GM12878 (cell line): ENCODE data around the gene SGCD. TPM values are rescaled to one million over a fixed set of nuclear protein-coding genes. Genes with fewer than 3 reads are reported as not detected.
A peak's percentile ranks its signal among the peaks of the same experiment; 100 is the strongest.

Experiments
- ATAC-seq: fragments of 200-7000 bp; cut with Tn5 transposase; 3 replicates; pipeline ENCODE4 v1.9.1; 2020; ENCODE audit warnings: mild to moderate bottlenecking, moderate library complexity
- BruUV-seq: library from RNA; stranded (reverse); fragments of 400-500 nt; replicated peaks from 2 replicates; lab custom pipeline; 2021; lab: Mats Ljungman, UMichigan
- CTCF ChIA-PET: fragments of 300-600 bp; sonication (Branson Sonifier 250); formaldehyde crosslinking; extraction: SDS; loops from one replicate; lab custom pipeline; 2021; ENCODE audit warnings: inconsistent platforms; lab: Yijun Ruan, JAX
- POLR2A ChIA-PET: fragments of 350-600 bp; formaldehyde crosslinking; extraction: SDS; loops from one replicate; lab custom pipeline; 2021; ENCODE audit warnings: inconsistent platforms; lab: Charles Lee
- RAD21 ChIA-PET: fragments of 300-600 bp; sonication (Branson Sonifier 250); formaldehyde crosslinking; loops from one replicate; lab custom pipeline; 2023; ENCODE audit warnings: antibody characterized with exemption; ENCODE audit not compliant: unreplicated experiment; lab: Charles Lee
- SMC1A ChIA-PET: fragments of 300-600 bp; sonication (Branson Sonifier 250); formaldehyde crosslinking; loops from one replicate; lab custom pipeline; 2023; ENCODE audit not compliant: unreplicated experiment, uncharacterized antibody; lab: Charles Lee
- DNase-seq: peaks from one replicate; pipeline ENCODE4 v3.0.0-alpha.2; 2011; ENCODE audit warnings: low read depth, low spot score
- FAIRE-seq: peaks from 3 replicates; lab custom pipeline; 2011; peaks lifted over from hg19 to GRCh38; lab: Jason Lieb, UNC
- H2AFZ ChIP-seq: 2 replicates; pipeline ENCODE4 v1.6.0; 2011; ENCODE audit warnings: low read depth, low read length, control low read depth; ENCODE audit not compliant: control insufficient read depth
- H3K27ac ChIP-seq: 2 replicates; pipeline ENCODE4 v1.5.1; 2011; ENCODE audit warnings: control low read depth; ENCODE audit not compliant: control insufficient read depth, insufficient read depth
- H3K27me3 ChIP-seq, 2 experiments: replicated peaks in 1 of 2; 2 replicates each; pipeline versions ENCODE4 v1.6.0 to v1.6.1; 2011; ENCODE audit warnings: low read length in 1 of 2; ENCODE audit not compliant: control insufficient read depth in 2 of 2, insufficient read depth in 2 of 2
- H3K36me3 ChIP-seq, 2 experiments: 2 replicates each; pipeline ENCODE4 v1.5.1; 2011; ENCODE audit warnings: low read length in 1 of 2; ENCODE audit not compliant: control insufficient read depth in 2 of 2, insufficient read depth in 2 of 2
- H3K4me1 ChIP-seq: 2 replicates; pipeline ENCODE4 v1.6.1; 2011; ENCODE audit warnings: mild to moderate bottlenecking, low read length, moderate library complexity, mixed read lengths; ENCODE audit not compliant: control insufficient read depth, insufficient read depth
- H3K4me2 ChIP-seq: 2 replicates; pipeline ENCODE4 v1.6.0; 2011; ENCODE audit warnings: control low read depth; ENCODE audit not compliant: control insufficient read depth, insufficient read depth
- H3K4me3 ChIP-seq: fragments of 200-600 bp; sonication (generic); 2 replicates; pipeline ENCODE4 v1.5.1; 2016
- H3K79me2 ChIP-seq: 2 replicates; pipeline ENCODE4 v1.6.0; 2011; ENCODE audit warnings: low read length; ENCODE audit not compliant: control insufficient read depth, insufficient read depth
- H3K9ac ChIP-seq: 2 replicates; pipeline ENCODE4 v1.8.0; 2011; ENCODE audit warnings: low read length, control low read depth, mixed read lengths; ENCODE audit not compliant: control insufficient read depth, insufficient read depth
- H3K9me3 ChIP-seq: replicated peaks from 3 replicates; pipeline ENCODE4 v1.5.1; 2011; ENCODE audit warnings: mild to moderate bottlenecking, low read length; ENCODE audit not compliant: control insufficient read depth, insufficient read depth
- H4K20me1 ChIP-seq: 2 replicates; pipeline ENCODE4 v1.6.0; 2011; ENCODE audit not compliant: control insufficient read depth, insufficient read depth
- BRCA1 ChIP-seq: IDR thresholded peaks from 2 replicates; pipeline ENCODE4 v1.6.1; 2011; ENCODE audit warnings: low read depth, low read length, improper control_type of control experiment
- E2F4 ChIP-seq: IDR thresholded peaks from 2 replicates; pipeline ENCODE4 v1.6.1; 2012; ENCODE audit warnings: low read depth, low read length, improper control_type of control experiment
- EED ChIP-seq: sonication (generic); IDR thresholded peaks from 2 replicates; pipeline ENCODE4 v1.6.1; 2016; ENCODE audit warnings: antibody characterized with exemption, low read depth
- ETV6 ChIP-seq, 2 experiments: fragments of 450-650 bp in 1 of 2; IDR thresholded peaks in 1 of 2; conservative IDR thresholded peaks in 1 of 2; 2 replicates each; pipeline ENCODE4 v1.6.1; 2014; ENCODE audit warnings: antibody characterized with exemption in 1 of 2, borderline replicate concordance in 1 of 2, low read depth in 1 of 2, mild to moderate bottlenecking in 1 of 2, moderate library complexity in 1 of 2
- FOXK2 ChIP-seq: fragments of 450-650 bp; IDR thresholded peaks from 2 replicates; pipeline ENCODE4 v1.6.1; 2017; ENCODE audit warnings: mild to moderate bottlenecking, moderate library complexity
- GATAD2B ChIP-seq: fragments of 450-650 bp; conservative IDR thresholded peaks from 2 replicates; pipeline ENCODE4 v1.6.1; 2017; ENCODE audit warnings: low read depth, mild to moderate bottlenecking, moderate library complexity
- MAX ChIP-seq: IDR thresholded peaks from 2 replicates; pipeline ENCODE4 v1.6.1; 2012; ENCODE audit warnings: low read depth, low read length, improper control_type of control experiment
- NFXL1 ChIP-seq: fragments of 450-650 bp; IDR thresholded peaks from 2 replicates; pipeline ENCODE4 v1.6.1; 2017; ENCODE audit warnings: antibody characterized with exemption, mild to moderate bottlenecking, borderline replicate concordance
- POLR2A ChIP-seq: IDR thresholded peaks from 2 replicates; pipeline ENCODE4 v1.6.1; 2011; ENCODE audit warnings: low read depth, mild to moderate bottlenecking, low read length
- RUNX3 ChIP-seq: IDR thresholded peaks from 2 replicates; pipeline ENCODE4 v1.6.1; 2012; ENCODE audit warnings: low read length, inconsistent platforms
- STAT1 ChIP-seq: fragments of 450-650 bp; conservative IDR thresholded peaks from 2 replicates; pipeline ENCODE4 v1.6.1; 2014; ENCODE audit warnings: antibody characterized with exemption, mild to moderate bottlenecking
- TCF7 ChIP-seq: IDR thresholded peaks from 2 replicates; pipeline ENCODE4 v1.6.1; 2014; ENCODE audit warnings: antibody characterized with exemption, borderline replicate concordance
- YY1 ChIP-seq: IDR thresholded peaks from 2 replicates; pipeline ENCODE4 v1.6.1; 2011; ENCODE audit warnings: low read depth, mild to moderate bottlenecking, low read length
- ZBTB4 ChIP-seq: fragments of 450-650 bp; formaldehyde crosslinking; IDR thresholded peaks from 2 replicates; pipeline ENCODE4 v1.4.0; 2022; ENCODE audit warnings: mild to moderate bottlenecking, moderate library complexity
- WGBS: methylation state at CpG from one replicate; pipeline ENCODE4 v1.1.6; 2016; ENCODE audit warnings: low lambda C conversion rate; ENCODE audit not compliant: insufficient replicate concordance, insufficient coverage; ENCODE audit errors: missing lambda C conversion rate; 5-methylcytosine and 5-hydroxymethylcytosine counted together
- in situ Hi-C: fragments of 300-500 bp; cut with MboI; formaldehyde crosslinking; loops from 9 replicates; pipeline ENCODE4 v1.14.3; 2018; ENCODE audit warnings: mixed read lengths
- intact Hi-C: fragments of 100-400 bp; cut with micrococcal nuclease; formaldehyde crosslinking; loops from one replicate; pipeline ENCODE4 v1.14.2; 2022; ENCODE audit not compliant: unreplicated experiment
- polyA plus RNA-seq, 11 experiments: library from polyadenylated mRNA; depleted of rRNA in 4 of 11; unstranded in 6 of 11; stranded (reverse) in 5 of 11; fragments of >200 nt; fragmentation: Nextera tagmentation in 4 of 11; fragmentation: Illumina TruSeq in 1 of 11; extraction: Ambion mirVana in 4 of 11; extraction: Trizol in 1 of 11; gene quantifications; 1 replicate in 1 of 11; 2 replicates in 10 of 11; pipeline versions ENCODE4 v1.2.1 to v1.2.3, GENCODE V29; 2011 to 2016; ENCODE audit warnings: inconsistent platforms in 2 of 11, missing spikeins in 2 of 11, low read depth in 1 of 11
- total RNA-seq, 4 experiments: library from RNA; depleted of rRNA in 3 of 4; stranded (reverse); fragments of >200 nt in 3 of 4; fragmentation: Illumina TruSeq in 1 of 4; extraction: Trizol in 1 of 4; gene quantifications; 2 replicates each; pipeline versions ENCODE4 v1.2.1 to v1.2.3, GENCODE V29; 2013 to 2021
- TF ChIP-seq, protein P1 (sequence below): fragments of 450-650 bp; IDR thresholded peaks from 2 replicates; pipeline ENCODE4 v1.6.1; 2014; ENCODE audit warnings: mild to moderate bottlenecking
- TF ChIP-seq, protein P2 (sequence below): fragments of 450-650 bp; IDR thresholded peaks from 2 replicates; pipeline ENCODE4 v1.6.1; 2017; ENCODE audit warnings: low read depth, mild to moderate bottlenecking, moderate library complexity
- TF ChIP-seq, protein P3 (sequence below): IDR thresholded peaks from 2 replicates; pipeline ENCODE4 v1.6.1; 2011; ENCODE audit warnings: mild to moderate bottlenecking, low read depth, low read length, moderate library complexity; ENCODE audit not compliant: insufficient replicate concordance

The SGCD gene
- total and polyA plus RNA-seq, 10 of the 15 experiments (the other 5 are each of a cell fraction or from before 2014, with no cell fraction given) = 0.06 TPM; not detected in 9

- RAD21 ChIA-PET = interaction anchor here (0.7 kb wide), 1 partner anchor 200 kb away, joined by 3 read pairs; no protein-coding TSS in a partner anchor
- Histone ChIP-seq H3K27ac (no peak overlapping the region), H3K27me3 (no peaks in the 10 kb centered on the region; a peak in 1 of 4 replicates), H3K4me3 (no peak overlapping the region), H2AFZ (no peak overlapping the region), H3K36me3 (no peaks in the 10 kb centered on the region), H3K4me2 (no peak overlapping the region), H3K79me2 (no peaks in the 10 kb centered on the region), H3K4me1 (no peaks in the 10 kb centered on the region), H3K9ac (no peak overlapping the region), H3K9me3 (no peaks in the 10 kb centered on the region), H4K20me1 (no peaks in the 10 kb centered on the region)
- SMC1A ChIA-PET = interaction anchor here (0.6 kb wide), 1 partner anchor 1466 kb away, joined by 5 read pairs; no protein-coding TSS in a partner anchor
- DNase-seq (no peak), FAIRE-seq (no peak), ATAC-seq (peak; percentile 21; the same call in 1 of the 3 replicates)
- POLR2A ChIA-PET = interaction anchor here (0.6 kb wide), 1 partner anchor 8 kb away, joined by 3 read pairs; no protein-coding TSS in a partner anchor
- WGBS = 0% methylated on average over 1 of the region's 1 CpG
- no TSS peak for BruUV-seq
- in situ Hi-C loops (no loop called here), intact Hi-C loops (no loop called here)
- CTCF ChIA-PET = no interaction called here
- TF ChIP-seq YY1 = no peak
- no peak for TF ChIP-seq EED
- TF ChIP-seq MAX = no peak
- no peak for TF ChIP-seq STAT1
- TF ChIP-seq, protein P1, sequence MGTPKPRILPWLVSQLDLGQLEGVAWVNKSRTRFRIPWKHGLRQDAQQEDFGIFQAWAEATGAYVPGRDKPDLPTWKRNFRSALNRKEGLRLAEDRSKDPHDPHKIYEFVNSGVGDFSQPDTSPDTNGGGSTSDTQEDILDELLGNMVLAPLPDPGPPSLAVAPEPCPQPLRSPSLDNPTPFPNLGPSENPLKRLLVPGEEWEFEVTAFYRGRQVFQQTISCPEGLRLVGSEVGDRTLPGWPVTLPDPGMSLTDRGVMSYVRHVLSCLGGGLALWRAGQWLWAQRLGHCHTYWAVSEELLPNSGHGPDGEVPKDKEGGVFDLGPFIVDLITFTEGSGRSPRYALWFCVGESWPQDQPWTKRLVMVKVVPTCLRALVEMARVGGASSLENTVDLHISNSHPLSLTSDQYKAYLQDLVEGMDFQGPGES = no peak
- TF ChIP-seq E2F4 = no peak
- no peak for TF ChIP-seq ZBTB4
- TF ChIP-seq, protein P2, sequence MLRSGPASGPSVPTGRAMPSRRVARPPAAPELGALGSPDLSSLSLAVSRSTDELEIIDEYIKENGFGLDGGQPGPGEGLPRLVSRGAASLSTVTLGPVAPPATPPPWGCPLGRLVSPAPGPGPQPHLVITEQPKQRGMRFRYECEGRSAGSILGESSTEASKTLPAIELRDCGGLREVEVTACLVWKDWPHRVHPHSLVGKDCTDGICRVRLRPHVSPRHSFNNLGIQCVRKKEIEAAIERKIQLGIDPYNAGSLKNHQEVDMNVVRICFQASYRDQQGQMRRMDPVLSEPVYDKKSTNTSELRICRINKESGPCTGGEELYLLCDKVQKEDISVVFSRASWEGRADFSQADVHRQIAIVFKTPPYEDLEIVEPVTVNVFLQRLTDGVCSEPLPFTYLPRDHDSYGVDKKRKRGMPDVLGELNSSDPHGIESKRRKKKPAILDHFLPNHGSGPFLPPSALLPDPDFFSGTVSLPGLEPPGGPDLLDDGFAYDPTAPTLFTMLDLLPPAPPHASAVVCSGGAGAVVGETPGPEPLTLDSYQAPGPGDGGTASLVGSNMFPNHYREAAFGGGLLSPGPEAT = no peak
- no peak for TF ChIP-seq ETV6 (conservative IDR thresholded peaks at IDR 0.05 in 1 of 2, IDR thresholded peaks at IDR 0.05 in 1 of 2; ENCODE audit: borderline replicate concordance in 1 of 2, low read depth in 1 of 2)
- no peak for TF ChIP-seq FOXK2
- no peak for TF ChIP-seq RUNX3
- no peak for TF ChIP-seq NFXL1
- TF ChIP-seq, protein P3, sequence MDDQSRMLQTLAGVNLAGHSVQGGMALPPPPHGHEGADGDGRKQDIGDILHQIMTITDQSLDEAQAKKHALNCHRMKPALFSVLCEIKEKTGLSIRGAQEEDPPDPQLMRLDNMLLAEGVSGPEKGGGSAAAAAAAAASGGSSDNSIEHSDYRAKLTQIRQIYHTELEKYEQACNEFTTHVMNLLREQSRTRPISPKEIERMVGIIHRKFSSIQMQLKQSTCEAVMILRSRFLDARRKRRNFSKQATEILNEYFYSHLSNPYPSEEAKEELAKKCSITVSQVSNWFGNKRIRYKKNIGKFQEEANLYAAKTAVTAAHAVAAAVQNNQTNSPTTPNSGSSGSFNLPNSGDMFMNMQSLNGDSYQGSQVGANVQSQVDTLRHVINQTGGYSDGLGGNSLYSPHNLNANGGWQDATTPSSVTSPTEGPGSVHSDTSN = no peak
- TF ChIP-seq POLR2A = no peak
- no peak for TF ChIP-seq BRCA1
- no peak for TF ChIP-seq GATAD2B
- TF ChIP-seq TCF7 = no peak
Measured at GRCh38 chr5:156359476-156359875, 32.5 kb downstream of the SGCD start.
